Measurements from ENCODE around the gene FER1L5. TPM values are rescaled to one million over a fixed set of nuclear protein-coding genes. Genes with fewer than 3 reads are reported as not detected.

Gene FER1L5
- total RNA-seq, 2 experiments from 2014 or later = not detected

Other genes starting within 250 kb of the FER1L5 start
- gene NEURL3, start 137.4 kb upstream of the FER1L5 start, total RNA-seq = 1 to 10 TPM in 1 of 2 experiments, under 1 TPM in 1; 0.78 to 1.0 TPM
- gene ARID5A, start 106.0 kb upstream of the FER1L5 start, total RNA-seq = 10 to 100 TPM; 80.0 to 86.8 TPM
- 10 to 100 TPM; 58.2 to 60.9 TPM for gene KANSL3, start 4.5 kb upstream of the FER1L5 start, total RNA-seq
- gene LMAN2L, start 97.3 kb downstream of the FER1L5 start, total RNA-seq = 10 to 100 TPM; 10.8 to 12.2 TPM
- gene CNNM4, start 118.1 kb downstream of the FER1L5 start, total RNA-seq = 1 to 10 TPM; 8.6 to 9.4 TPM
- gene CNNM3, start 173.5 kb downstream of the FER1L5 start, total RNA-seq = 10 to 100 TPM; 26.6 to 28.5 TPM
- gene ANKRD23, start 201.3 kb downstream of the FER1L5 start, total RNA-seq = 10 to 100 TPM; 15.5 to 16.9 TPM
- gene ANKRD39, start 215.3 kb downstream of the FER1L5 start, total RNA-seq = 10 to 100 TPM; 44.1 to 47.7 TPM
- gene SEMA4C, start 227.3 kb downstream of the FER1L5 start, total RNA-seq = 10 to 100 TPM; 22.2 to 22.5 TPM